H9 (cell line): ENCODE results near the gene ENDOV. TPM values are rescaled to one million over a fixed set of nuclear protein-coding genes. Genes with fewer than 3 reads are reported as not detected.

Experiments used
- DNase-seq: peaks from one replicate; pipeline ENCODE4 v3.0.0-alpha.2; 2017
- H2AFZ ChIP-seq: one replicate; pipeline ENCODE4 v1.6.1; 2013; ENCODE audit warnings: mild to moderate bottlenecking, low read length, control low read depth, moderate library complexity
- H2AK5ac ChIP-seq: 2 replicates; pipeline ENCODE4 v1.6.1; 2013; ENCODE audit warnings: low read length, control low read depth, mixed read lengths; ENCODE audit not compliant: insufficient read length
- H2BK120ac ChIP-seq: one replicate; pipeline ENCODE4 v1.6.1; 2013; ENCODE audit warnings: low read depth, mild to moderate bottlenecking, low read length, control low read depth, inconsistent platforms; ENCODE audit not compliant: poor library complexity, severe bottlenecking
- H2BK12ac ChIP-seq: 2 replicates; pipeline ENCODE4 v1.6.1; 2013; ENCODE audit warnings: low read length, control low read depth, mixed read lengths, low read depth; ENCODE audit not compliant: insufficient read length
- H2BK15ac ChIP-seq: 2 replicates; pipeline ENCODE4 v1.6.1; 2013; ENCODE audit warnings: low read depth, low read length, control low read depth
- H2BK20ac ChIP-seq: one replicate; pipeline ENCODE4 v1.6.1; 2013; ENCODE audit warnings: low read depth, mild to moderate bottlenecking, low read length, control low read depth, inconsistent platforms; ENCODE audit not compliant: poor library complexity, severe bottlenecking
- H2BK5ac ChIP-seq: 2 replicates; pipeline ENCODE4 v1.6.1; 2013; ENCODE audit warnings: low read length, control low read depth, mixed read lengths; ENCODE audit not compliant: insufficient read length
- H3K14ac ChIP-seq: 2 replicates; pipeline ENCODE4 v1.6.1; 2013; ENCODE audit warnings: low read length, control low read depth; ENCODE audit not compliant: insufficient read depth
- H3K18ac ChIP-seq: 2 replicates; pipeline ENCODE4 v1.6.1; 2013; ENCODE audit warnings: low read depth, mild to moderate bottlenecking, mixed read lengths, low read length, control low read depth; ENCODE audit not compliant: insufficient read length
- H3K23ac ChIP-seq: 2 replicates; pipeline ENCODE4 v1.6.1; 2013; ENCODE audit warnings: low read length, control low read depth, mixed read lengths, low read depth; ENCODE audit not compliant: insufficient read length
- H3K23me2 ChIP-seq: 2 replicates; pipeline ENCODE4 v1.6.1; 2013; ENCODE audit warnings: low read depth, mild to moderate bottlenecking, mixed read lengths, low read length, control low read depth; ENCODE audit not compliant: insufficient read length, poor library complexity, severe bottlenecking
- H3K27ac ChIP-seq: 2 replicates; pipeline ENCODE4 v1.5.1; 2013; ENCODE audit warnings: low read length, control low read depth, mixed read lengths, low read depth; ENCODE audit not compliant: insufficient read length
- H3K27me3 ChIP-seq: 2 replicates; pipeline ENCODE4 v1.6.1; 2013; ENCODE audit warnings: low read length, control low read depth, inconsistent platforms; ENCODE audit not compliant: insufficient read depth
- H3K4ac ChIP-seq: 2 replicates; pipeline ENCODE4 v1.6.1; 2013; ENCODE audit warnings: low read depth, mild to moderate bottlenecking, control low read depth, inconsistent platforms, low read length, moderate library complexity
- H3K4me1 ChIP-seq: 2 replicates; pipeline ENCODE4 v1.6.1; 2013; ENCODE audit warnings: low read length, control low read depth, inconsistent platforms; ENCODE audit not compliant: insufficient read depth
- H3K4me2 ChIP-seq: 2 replicates; pipeline ENCODE4 v1.6.1; 2013; ENCODE audit warnings: low read length, control low read depth, mixed read lengths; ENCODE audit not compliant: insufficient read length, insufficient read depth
- H3K56ac ChIP-seq: 2 replicates; pipeline ENCODE4 v1.6.1; 2013; ENCODE audit warnings: low read depth, mild to moderate bottlenecking, mixed read lengths, low read length, control low read depth; ENCODE audit not compliant: insufficient read length
- H3K79me1 ChIP-seq: 2 replicates; pipeline ENCODE4 v1.6.1; 2013; ENCODE audit warnings: low read depth, mild to moderate bottlenecking, moderate library complexity, low read length, control low read depth, inconsistent platforms; ENCODE audit not compliant: insufficient read depth, poor library complexity, severe bottlenecking
- H3K79me2 ChIP-seq: 2 replicates; pipeline ENCODE4 v1.6.1; 2013; ENCODE audit warnings: low read length, control low read depth, inconsistent platforms; ENCODE audit not compliant: insufficient read depth
- H3K9ac ChIP-seq: 2 replicates; pipeline ENCODE4 v1.6.1; 2013; ENCODE audit warnings: low read length, control low read depth, mixed read lengths; ENCODE audit not compliant: insufficient read length; ENCODE audit errors: extremely low read depth
- H3K9me3 ChIP-seq: one replicate; pipeline ENCODE4 v1.6.1; 2013; ENCODE audit warnings: low read depth, low read length, inconsistent platforms; ENCODE audit not compliant: control insufficient read depth
- H3T11ph ChIP-seq: one replicate; pipeline ENCODE4 v1.6.1; 2013; ENCODE audit warnings: mild to moderate bottlenecking, low read length, control low read depth, inconsistent platforms
- H4K20me1 ChIP-seq: one replicate; pipeline ENCODE4 v1.6.1; 2013; ENCODE audit not compliant: control insufficient read depth, insufficient read length, insufficient read depth
- H4K5ac ChIP-seq: 2 replicates; pipeline ENCODE4 v1.6.1; 2013; ENCODE audit warnings: low read depth, mild to moderate bottlenecking, mixed read lengths, low read length, control low read depth; ENCODE audit not compliant: insufficient read length
- H4K8ac ChIP-seq: replicated peaks from 2 replicates; pipeline ENCODE4 v1.6.1; 2013; ENCODE audit warnings: low read length, control low read depth, mixed read lengths, low read depth; ENCODE audit not compliant: insufficient read length
- H4K91ac ChIP-seq: 2 replicates; pipeline ENCODE4 v1.6.1; 2013; ENCODE audit warnings: low read depth, mild to moderate bottlenecking, moderate library complexity, mixed read lengths, low read length, control low read depth; ENCODE audit not compliant: insufficient read length
- H3K27ac Mint-ChIP-seq, 3 experiments: 2 replicates in 2 of 3; 3 replicates in 1 of 3; pipeline ENCODE4 v1.8.0; 2020 to 2021; ENCODE audit warnings: mixed read lengths in 3 of 3, mild to moderate bottlenecking in 1 of 3, moderate library complexity in 1 of 3
- H3K27me3 Mint-ChIP-seq: 2 replicates; pipeline ENCODE4 v1.8.0; 2021; ENCODE audit warnings: low read depth, mild to moderate bottlenecking, moderate library complexity, mixed read lengths
- H3K36me3 Mint-ChIP-seq, 3 experiments: 2 replicates in 2 of 3; 3 replicates in 1 of 3; pipeline ENCODE4 v1.8.0; 2020 to 2021; ENCODE audit warnings: low read depth in 3 of 3, mixed read lengths in 3 of 3; ENCODE audit not compliant: insufficient read depth in 1 of 3
- H3K4me1 Mint-ChIP-seq, 2 experiments: 2 replicates each; pipeline ENCODE4 v1.8.0; 2020; ENCODE audit warnings: mixed read lengths in 2 of 2
- H3K4me3 Mint-ChIP-seq, 2 experiments: 2 replicates in 1 of 2; 3 replicates in 1 of 2; pipeline ENCODE4 v1.8.0; 2020 to 2021; ENCODE audit warnings: mild to moderate bottlenecking in 2 of 2, mixed read lengths in 2 of 2, moderate library complexity in 1 of 2
- H3K9me3 Mint-ChIP-seq, 2 experiments: 2 replicates in 1 of 2; 3 replicates in 1 of 2; pipeline ENCODE4 v1.8.0; 2020; ENCODE audit warnings: mild to moderate bottlenecking in 2 of 2, mixed read lengths in 2 of 2, moderate library complexity in 1 of 2
- CTCF ChIP-seq: fragments of 200-600 bp; sonication (generic); conservative IDR thresholded peaks from 3 replicates; pipeline ENCODE4 v1.8.0; 2021; ENCODE audit warnings: antibody characterized with exemption, mild to moderate bottlenecking
- WGBS: extraction: QIAGEN DNeasy Blood & Tissue Kit; methylation state at CpG from one replicate; pipeline ENCODE4 v1.1.7; 2013; ENCODE audit warnings: missing lambda C conversion rate, low lambda C conversion rate, mixed read lengths; ENCODE audit not compliant: insufficient read length; ENCODE audit errors: extremely low coverage; 5-methylcytosine and 5-hydroxymethylcytosine counted together
- microRNA-seq: library from miRNA; unstranded; fragments of <30 nt; microRNA quantifications from one replicate; pipeline ENCODE4, GENCODE V29; 2020; ENCODE audit warnings: borderline microRNAs expressed
- total RNA-seq: library from RNA; stranded (reverse); gene quantifications from 2 replicates; pipeline ENCODE4 v1.2.1, GENCODE V29; 2021

ENDOV gene
- total RNA-seq, 1 experiment from 2014 or later, result 17.1 TPM

GRCh38 chr17:80487511-80487910 is 72.5 kb downstream of the ENDOV start:
- no peaks in the 10 kb centered on the region; the same call in 1 of the 2 replicates for H3K4me1 ChIP-seq
- no peaks in the 10 kb centered on the region for H3K79me2 ChIP-seq
- WGBS, result no CpG with 5 or more reads among the region's 7 CpGs
- no peaks in the 10 kb centered on the region for H3K23me2 ChIP-seq
- no peak overlapping the region for H3K4ac ChIP-seq
- H3K4me2 ChIP-seq, result no peak overlapping the region
- no peaks in the 10 kb centered on the region for H4K20me1 ChIP-seq
- H3T11ph ChIP-seq, result no peak overlapping the region
- no peak overlapping the region for H4K8ac ChIP-seq
- H4K91ac ChIP-seq, result no peak overlapping the region
- no peak overlapping the region for H3K14ac ChIP-seq
- no peak overlapping the region for H2BK5ac ChIP-seq
- H3K18ac ChIP-seq, result no peak overlapping the region
- H3K23ac ChIP-seq, result no peak overlapping the region
- no peak overlapping the region for H3K27ac ChIP-seq
- H4K5ac ChIP-seq, result no peak overlapping the region
- H2BK12ac ChIP-seq, result no peak overlapping the region
- no peaks in the 10 kb centered on the region for H3K79me1 ChIP-seq
- H3K56ac ChIP-seq, result no peak overlapping the region
- H3K9me3 ChIP-seq, result no peaks in the 10 kb centered on the region
- H3K9ac ChIP-seq, result no peak overlapping the region
- no peak overlapping the region for H2BK20ac ChIP-seq
- H2BK15ac ChIP-seq, result no peak overlapping the region
- H3K27me3 ChIP-seq, result no peaks in the 10 kb centered on the region; the same call in 1 of the 2 replicates
- H3K27ac Mint-ChIP-seq, result no peak overlapping the region
- no peak for TF ChIP-seq CTCF
- peaks cover 23 to 42% of the 10 kb centered on the region in 2 experiments for H3K4me1 Mint-ChIP-seq
- no peak overlapping the region for H2AFZ ChIP-seq
- no peak overlapping the region for H2BK120ac ChIP-seq
- no peak overlapping the region for H3K4me3 Mint-ChIP-seq
- no peak for DNase-seq
- no peaks in the 10 kb centered on the region for H3K36me3 Mint-ChIP-seq
- H2AK5ac ChIP-seq, result no peak overlapping the region
- peaks cover 68% of the 10 kb centered on the region for H3K27me3 Mint-ChIP-seq
- no peaks in the 10 kb centered on the region for H3K9me3 Mint-ChIP-seq

Small RNAs within 50 kb of the gene (microRNA-seq; reads per million reads assigned to microRNA genes)
- not detected for gene MIR4730

Other genes with a start within 250 kb of the ENDOV start
- 0.24 and 0.35 TPM in 2 replicates for gene CARD14, start 245.1 kb upstream of the ENDOV start, total RNA-seq
- 19.8 and 21.6 TPM in 2 replicates for gene SGSH, start 194.8 kb upstream of the ENDOV start, total RNA-seq
- gene SLC26A11, start 194.7 kb upstream of the ENDOV start, total RNA-seq, result 24.0 and 26.5 TPM in 2 replicates
- gene RNF213, start 154.3 kb upstream of the ENDOV start, total RNA-seq, result 32.5 and 34.3 TPM in 2 replicates
- gene NPTX1, start 61.4 kb downstream of the ENDOV start, total RNA-seq, result 20.5 and 20.8 TPM in 2 replicates
- gene RPTOR, start 129.7 kb downstream of the ENDOV start, total RNA-seq, result 24.3 and 25.1 TPM in 2 replicates